Measurements from ENCODE around the gene JAML.

- TF ChIP-seq, protein P1, sequence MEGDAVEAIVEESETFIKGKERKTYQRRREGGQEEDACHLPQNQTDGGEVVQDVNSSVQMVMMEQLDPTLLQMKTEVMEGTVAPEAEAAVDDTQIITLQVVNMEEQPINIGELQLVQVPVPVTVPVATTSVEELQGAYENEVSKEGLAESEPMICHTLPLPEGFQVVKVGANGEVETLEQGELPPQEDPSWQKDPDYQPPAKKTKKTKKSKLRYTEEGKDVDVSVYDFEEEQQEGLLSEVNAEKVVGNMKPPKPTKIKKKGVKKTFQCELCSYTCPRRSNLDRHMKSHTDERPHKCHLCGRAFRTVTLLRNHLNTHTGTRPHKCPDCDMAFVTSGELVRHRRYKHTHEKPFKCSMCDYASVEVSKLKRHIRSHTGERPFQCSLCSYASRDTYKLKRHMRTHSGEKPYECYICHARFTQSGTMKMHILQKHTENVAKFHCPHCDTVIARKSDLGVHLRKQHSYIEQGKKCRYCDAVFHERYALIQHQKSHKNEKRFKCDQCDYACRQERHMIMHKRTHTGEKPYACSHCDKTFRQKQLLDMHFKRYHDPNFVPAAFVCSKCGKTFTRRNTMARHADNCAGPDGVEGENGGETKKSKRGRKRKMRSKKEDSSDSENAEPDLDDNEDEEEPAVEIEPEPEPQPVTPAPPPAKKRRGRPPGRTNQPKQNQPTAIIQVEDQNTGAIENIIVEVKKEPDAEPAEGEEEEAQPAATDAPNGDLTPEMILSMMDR (IDR thresholded peaks at IDR 0.05): no peak
- TF ChIP-seq EZH2 (IDR thresholded peaks at IDR 0.05): no peak
Measured at GRCh38 chr11:118265954-118266353, 41.1 kb upstream of the JAML start.
